Neural cell (in vitro differentiated cells): Measurements from ENCODE around the gene MPPED1. TPM values are rescaled to one million over a fixed set of nuclear protein-coding genes. Genes with fewer than 3 reads are reported as not detected.

Source experiments
- H2AFZ ChIP-seq: fragments of 200-600, 300-800 bp; sonication (generic), shearing (Covaris generic); 2 replicates; pipeline ENCODE4 v1.6.0; 2014; ENCODE audit warnings: low read depth, mild to moderate bottlenecking, antibody characterized with exemption, low read length, moderate library complexity
- H3F3A ChIP-seq: fragments of 200-600 bp; shearing (Covaris generic); 2 replicates; pipeline ENCODE4 v1.6.1; 2016; ENCODE audit warnings: mild to moderate bottlenecking, moderate library complexity, mixed read lengths, antibody characterized with exemption, low read length; ENCODE audit not compliant: insufficient read depth, poor library complexity, severe bottlenecking
- H3K27ac ChIP-seq: fragments of 200-600, 300-800 bp; sonication (generic), shearing (Covaris generic); 2 replicates; pipeline ENCODE4 v1.5.1; 2014; ENCODE audit warnings: mild to moderate bottlenecking, low read length, moderate library complexity
- H3K27me3 ChIP-seq: fragments of 300-800, 200-600 bp; sonication (generic), shearing (Covaris generic); 2 replicates; pipeline ENCODE4 v1.6.0; 2014; ENCODE audit warnings: mild to moderate bottlenecking, low read depth, low read length, moderate library complexity; ENCODE audit not compliant: insufficient read depth
- H3K36me3 ChIP-seq: fragments of 300-800, 200-600 bp; sonication (generic), shearing (Covaris generic); 2 replicates; pipeline ENCODE4 v1.5.1; 2014; ENCODE audit warnings: mild to moderate bottlenecking, antibody characterized with exemption, low read length, moderate library complexity; ENCODE audit not compliant: insufficient read depth
- H3K4me2 ChIP-seq: fragments of 300-800, 200-600 bp; sonication (generic), shearing (Covaris generic); 2 replicates; pipeline ENCODE4 v1.6.0; 2014; ENCODE audit warnings: mild to moderate bottlenecking, low read length
- H3K4me3 ChIP-seq: fragments of 300-800, 200-600 bp; sonication (generic), shearing (Covaris generic); 2 replicates; pipeline ENCODE4 v1.5.1; 2014; ENCODE audit warnings: mild to moderate bottlenecking, low read length, moderate library complexity
- H3K79me2 ChIP-seq: fragments of 200-600 bp; shearing (Covaris generic); replicated peaks from 2 replicates; pipeline ENCODE4 v1.6.0; 2014; ENCODE audit warnings: mild to moderate bottlenecking, low read length, moderate library complexity; ENCODE audit not compliant: insufficient read depth
- H3K9ac ChIP-seq: fragments of 300-800, 200-600 bp; sonication (generic), shearing (Covaris generic); 2 replicates; pipeline ENCODE4 v1.6.1; 2016; ENCODE audit warnings: mild to moderate bottlenecking, low read length, mixed read lengths
- H3K9me2 ChIP-seq: fragments of 200-600 bp; shearing (Covaris generic); 2 replicates; pipeline ENCODE4 v1.6.1; 2016; ENCODE audit warnings: mild to moderate bottlenecking, low read length, mixed read lengths; ENCODE audit not compliant: insufficient read depth
- H3K9me3 ChIP-seq: fragments of 200-600, 300-800 bp; sonication (generic), shearing (Covaris generic); 2 replicates; pipeline ENCODE4 v1.6.1; 2016; ENCODE audit warnings: mild to moderate bottlenecking, mixed run types, low read length, moderate library complexity, mixed read lengths
- H4K20me1 ChIP-seq: fragments of 200-600 bp; shearing (Covaris generic); 2 replicates; pipeline ENCODE4 v1.6.1; 2016; ENCODE audit warnings: mild to moderate bottlenecking, mixed run types; ENCODE audit not compliant: insufficient read depth
- EP300 ChIP-seq: fragments of 450-650 bp; conservative IDR thresholded peaks from 2 replicates; pipeline ENCODE4 v1.6.1; 2014; ENCODE audit warnings: antibody characterized with exemption, mild to moderate bottlenecking, moderate library complexity; ENCODE audit not compliant: poor library complexity, severe bottlenecking
- EZH2 ChIP-seq: fragments of 200-600, 300-800 bp; shearing (Covaris generic), sonication (generic); IDR thresholded peaks from 2 replicates; pipeline ENCODE4 v1.6.1; 2014; ENCODE audit warnings: antibody characterized with exemption, low read length, borderline replicate concordance, mild to moderate bottlenecking; ENCODE audit not compliant: insufficient read depth, poor library complexity, severe bottlenecking
- MXI1 ChIP-seq: fragments of 450-650 bp; conservative IDR thresholded peaks from 2 replicates; pipeline ENCODE4 v1.6.1; 2014; ENCODE audit warnings: antibody characterized with exemption, mild to moderate bottlenecking; ENCODE audit not compliant: poor library complexity, severe bottlenecking
- POLR2AphosphoS5 ChIP-seq: IDR thresholded peaks from 2 replicates; pipeline ENCODE4 v1.6.1; 2012
- RAD21 ChIP-seq: fragments of 450-650 bp; conservative IDR thresholded peaks from 2 replicates; pipeline ENCODE4 v1.6.1; 2014; ENCODE audit warnings: antibody characterized with exemption, mild to moderate bottlenecking, moderate library complexity
- SMC3 ChIP-seq: fragments of 450-650 bp; conservative IDR thresholded peaks from 2 replicates; pipeline ENCODE4 v1.6.1; 2014; ENCODE audit warnings: antibody characterized with exemption, mild to moderate bottlenecking, moderate library complexity; ENCODE audit not compliant: poor library complexity
- TAF1 ChIP-seq: IDR thresholded peaks from 2 replicates; pipeline ENCODE4 v1.6.1; 2012; ENCODE audit warnings: low read depth
- polyA plus RNA-seq: library from polyadenylated mRNA; depleted of rRNA; stranded (reverse); fragments of >200 nt; gene quantifications from 2 replicates; pipeline ENCODE4 v1.2.3, GENCODE V29; 2014
- TF ChIP-seq, protein P1 (sequence below): IDR thresholded peaks from 2 replicates; pipeline ENCODE4 v1.6.1; 2012; ENCODE audit warnings: borderline replicate concordance
- TF ChIP-seq, protein P2 (sequence below): fragments of 450-650 bp; IDR thresholded peaks from 2 replicates; pipeline ENCODE4 v1.5.1; 2014; ENCODE audit warnings: antibody characterized with exemption, mild to moderate bottlenecking, moderate library complexity; ENCODE audit not compliant: poor library complexity, severe bottlenecking

MPPED1 gene
- polyA plus RNA-seq, 1 donor from 2014 or later, result 33.4 TPM

DNA sequence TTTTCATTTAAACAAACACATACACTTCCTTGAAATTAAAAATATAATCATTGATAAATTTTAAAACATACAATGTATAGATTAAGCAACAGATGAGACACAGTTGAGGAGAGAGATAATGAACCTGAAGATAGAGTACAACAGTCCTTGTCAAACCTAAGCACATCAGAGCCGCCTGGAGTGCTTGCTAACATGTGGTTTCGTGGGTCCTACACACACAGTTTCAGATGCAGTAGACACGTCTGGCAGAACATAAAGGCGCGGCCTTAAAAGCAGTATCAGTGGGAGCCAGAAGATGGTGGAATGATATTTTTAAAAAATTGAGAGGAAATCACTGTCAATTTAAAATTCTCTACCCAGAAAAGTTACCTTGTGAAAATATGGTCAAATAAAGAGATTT is 134.4 kb downstream of the MPPED1 start:
- H3K9me2 ChIP-seq, result no peaks in the 10 kb centered on the region
- no peaks in the 10 kb centered on the region for H4K20me1 ChIP-seq
- H3F3A ChIP-seq, result no peaks in the 10 kb centered on the region
- H3K27me3 ChIP-seq, result no peaks in the 10 kb centered on the region
- H3K79me2 ChIP-seq, result no peaks in the 10 kb centered on the region
- no peak overlapping the region for H3K27ac ChIP-seq
- no peak overlapping the region for H3K4me3 ChIP-seq
- no peak overlapping the region for H3K9ac ChIP-seq
- no peaks in the 10 kb centered on the region for H3K36me3 ChIP-seq
- TF ChIP-seq RAD21 (no peak), MXI1 (no peak), SMC3 (no peak), TAF1 (no peak), POLR2AphosphoS5 (no peak), EZH2 (no peak), EP300 (no peak)
- TF ChIP-seq, protein P1, sequence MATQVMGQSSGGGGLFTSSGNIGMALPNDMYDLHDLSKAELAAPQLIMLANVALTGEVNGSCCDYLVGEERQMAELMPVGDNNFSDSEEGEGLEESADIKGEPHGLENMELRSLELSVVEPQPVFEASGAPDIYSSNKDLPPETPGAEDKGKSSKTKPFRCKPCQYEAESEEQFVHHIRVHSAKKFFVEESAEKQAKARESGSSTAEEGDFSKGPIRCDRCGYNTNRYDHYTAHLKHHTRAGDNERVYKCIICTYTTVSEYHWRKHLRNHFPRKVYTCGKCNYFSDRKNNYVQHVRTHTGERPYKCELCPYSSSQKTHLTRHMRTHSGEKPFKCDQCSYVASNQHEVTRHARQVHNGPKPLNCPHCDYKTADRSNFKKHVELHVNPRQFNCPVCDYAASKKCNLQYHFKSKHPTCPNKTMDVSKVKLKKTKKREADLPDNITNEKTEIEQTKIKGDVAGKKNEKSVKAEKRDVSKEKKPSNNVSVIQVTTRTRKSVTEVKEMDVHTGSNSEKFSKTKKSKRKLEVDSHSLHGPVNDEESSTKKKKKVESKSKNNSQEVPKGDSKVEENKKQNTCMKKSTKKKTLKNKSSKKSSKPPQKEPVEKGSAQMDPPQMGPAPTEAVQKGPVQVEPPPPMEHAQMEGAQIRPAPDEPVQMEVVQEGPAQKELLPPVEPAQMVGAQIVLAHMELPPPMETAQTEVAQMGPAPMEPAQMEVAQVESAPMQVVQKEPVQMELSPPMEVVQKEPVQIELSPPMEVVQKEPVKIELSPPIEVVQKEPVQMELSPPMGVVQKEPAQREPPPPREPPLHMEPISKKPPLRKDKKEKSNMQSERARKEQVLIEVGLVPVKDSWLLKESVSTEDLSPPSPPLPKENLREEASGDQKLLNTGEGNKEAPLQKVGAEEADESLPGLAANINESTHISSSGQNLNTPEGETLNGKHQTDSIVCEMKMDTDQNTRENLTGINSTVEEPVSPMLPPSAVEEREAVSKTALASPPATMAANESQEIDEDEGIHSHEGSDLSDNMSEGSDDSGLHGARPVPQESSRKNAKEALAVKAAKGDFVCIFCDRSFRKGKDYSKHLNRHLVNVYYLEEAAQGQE, result no peak
- TF ChIP-seq, protein P2, sequence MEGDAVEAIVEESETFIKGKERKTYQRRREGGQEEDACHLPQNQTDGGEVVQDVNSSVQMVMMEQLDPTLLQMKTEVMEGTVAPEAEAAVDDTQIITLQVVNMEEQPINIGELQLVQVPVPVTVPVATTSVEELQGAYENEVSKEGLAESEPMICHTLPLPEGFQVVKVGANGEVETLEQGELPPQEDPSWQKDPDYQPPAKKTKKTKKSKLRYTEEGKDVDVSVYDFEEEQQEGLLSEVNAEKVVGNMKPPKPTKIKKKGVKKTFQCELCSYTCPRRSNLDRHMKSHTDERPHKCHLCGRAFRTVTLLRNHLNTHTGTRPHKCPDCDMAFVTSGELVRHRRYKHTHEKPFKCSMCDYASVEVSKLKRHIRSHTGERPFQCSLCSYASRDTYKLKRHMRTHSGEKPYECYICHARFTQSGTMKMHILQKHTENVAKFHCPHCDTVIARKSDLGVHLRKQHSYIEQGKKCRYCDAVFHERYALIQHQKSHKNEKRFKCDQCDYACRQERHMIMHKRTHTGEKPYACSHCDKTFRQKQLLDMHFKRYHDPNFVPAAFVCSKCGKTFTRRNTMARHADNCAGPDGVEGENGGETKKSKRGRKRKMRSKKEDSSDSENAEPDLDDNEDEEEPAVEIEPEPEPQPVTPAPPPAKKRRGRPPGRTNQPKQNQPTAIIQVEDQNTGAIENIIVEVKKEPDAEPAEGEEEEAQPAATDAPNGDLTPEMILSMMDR, result no peak
- no peaks in the 10 kb centered on the region for H3K9me3 ChIP-seq
- no peak overlapping the region for H3K4me2 ChIP-seq
- H2AFZ ChIP-seq, result no peak overlapping the region

DNA sequence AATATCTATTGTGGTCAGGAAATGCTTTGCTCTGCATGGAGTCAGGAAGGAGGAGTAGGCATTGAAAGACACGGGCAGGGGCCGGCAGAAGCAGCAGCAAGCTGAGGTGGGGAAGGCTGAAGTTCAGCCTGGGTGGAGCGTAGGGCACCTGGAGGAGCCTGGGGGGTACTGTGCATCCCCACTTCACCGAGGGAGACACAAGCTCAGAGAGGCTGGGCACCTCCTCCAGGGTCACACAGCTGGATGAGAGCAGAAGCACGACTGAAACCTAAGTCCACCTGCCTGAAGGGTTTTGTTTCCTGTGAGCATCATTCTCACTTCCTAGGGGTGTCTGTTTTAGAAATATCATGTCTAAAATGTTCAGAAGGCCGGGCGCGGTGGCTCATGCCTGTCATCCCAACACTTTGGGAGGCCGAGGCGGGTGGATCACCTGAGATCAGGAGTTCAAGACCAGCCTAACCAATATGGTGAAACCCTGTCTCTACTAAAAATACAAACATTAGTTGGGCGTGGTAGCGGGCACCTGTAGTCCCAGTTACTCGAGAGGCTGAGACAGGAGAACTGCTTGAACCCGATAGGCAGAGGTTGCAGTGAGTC is 138.3 kb downstream of the MPPED1 start:
- Histone ChIP-seq H3K27ac (no peak overlapping the region), H4K20me1 (no peaks in the 10 kb centered on the region), H3F3A (no peaks in the 10 kb centered on the region)

More for the DNA sequence above, 138.3 kb downstream of the MPPED1 start:
- Histone ChIP-seq H3K79me2 (no peaks in the 10 kb centered on the region), H3K4me3 (no peak overlapping the region), H3K9me3 (no peaks in the 10 kb centered on the region), H3K4me2 (no peak overlapping the region), H3K9me2 (no peaks in the 10 kb centered on the region), H3K27me3 (no peaks in the 10 kb centered on the region), H3K36me3 (no peaks in the 10 kb centered on the region), H3K9ac (no peak overlapping the region), H2AFZ (no peak overlapping the region)
- TF ChIP-seq SMC3 (no peak), MXI1 (no peak), POLR2AphosphoS5 (no peak), RAD21 (no peak), TAF1 (no peak), EP300 (no peak), EZH2 (no peak)
- TF ChIP-seq, protein P2, result no peak
- TF ChIP-seq, protein P1, result no peak
